Caco-2 (cell line): ENCODE data around the gene DENND1A. TPM values are rescaled to one million over a fixed set of nuclear protein-coding genes. Genes with fewer than 3 reads are reported as not detected.

ENCODE experiments used
- BruUV-seq: library from RNA; stranded (reverse); fragments of 400-500 nt; replicated peaks from 2 replicates; lab custom pipeline; 2021; lab: Mats Ljungman, UMichigan
- CTCF ChIA-PET: fragments of 300-600 bp; sonication (Branson Sonifier 250); formaldehyde crosslinking; loops from one replicate; lab custom pipeline; 2022; ENCODE audit warnings: antibody characterized with exemption; lab: Charles Lee
- POLR2A ChIA-PET: fragments of 300-600 bp; sonication (Branson Sonifier 250); formaldehyde crosslinking; loops from one replicate; lab custom pipeline; 2022; ENCODE audit warnings: antibody characterized with exemption; lab: Charles Lee
- DNase-seq, 2 experiments: peaks; one replicate each; pipeline versions ENCODE4 v3.0.0 to v3.0.0-alpha.2; 2020 to 2022
- H3K27me3 ChIP-seq: replicated peaks from 2 replicates; pipeline ENCODE4 v1.6.0; 2011; ENCODE audit warnings: low read length; ENCODE audit not compliant: control insufficient read depth, insufficient read depth
- H3K36me3 ChIP-seq: 2 replicates; pipeline ENCODE4 v1.5.1; 2011; ENCODE audit warnings: low read length; ENCODE audit not compliant: control insufficient read depth, insufficient read depth
- H3K4me1 ChIP-seq: fragments of 250-450 bp; sonication (Bioruptor Pico); 2 replicates; pipeline ENCODE4 v1.5.1; 2020; ENCODE audit warnings: mild to moderate bottlenecking
- H3K4me3 ChIP-seq: 2 replicates; pipeline ENCODE4 v1.5.1; 2011; ENCODE audit warnings: low read depth, mild to moderate bottlenecking, control low read depth, low read length
- H3K9me3 ChIP-seq: fragments of 250-450 bp; sonication (Bioruptor Pico); 2 replicates; pipeline ENCODE4 v1.5.1; 2020; ENCODE audit warnings: mild to moderate bottlenecking, moderate library complexity
- H3K27ac Mint-ChIP-seq: one replicate; pipeline ENCODE4 v1.8.0; 2022; ENCODE audit warnings: mixed read lengths; ENCODE audit not compliant: unreplicated experiment
- H3K27me3 Mint-ChIP-seq: one replicate; pipeline ENCODE4 v1.8.0; 2022; ENCODE audit warnings: mixed read lengths; ENCODE audit not compliant: insufficient read depth, unreplicated experiment
- H3K36me3 Mint-ChIP-seq: one replicate; pipeline ENCODE4 v1.8.0; 2022; ENCODE audit warnings: mild to moderate bottlenecking, mixed read lengths; ENCODE audit not compliant: insufficient read depth, unreplicated experiment
- H3K4me1 Mint-ChIP-seq: one replicate; pipeline ENCODE4 v1.8.0; 2022; ENCODE audit warnings: low read depth, mixed read lengths; ENCODE audit not compliant: unreplicated experiment
- H3K4me3 Mint-ChIP-seq: one replicate; pipeline ENCODE4 v1.8.0; 2022; ENCODE audit warnings: mild to moderate bottlenecking, moderate library complexity, mixed read lengths; ENCODE audit not compliant: unreplicated experiment
- H3K9me3 Mint-ChIP-seq: one replicate; pipeline ENCODE4 v1.8.0; 2022; ENCODE audit warnings: mixed read lengths; ENCODE audit not compliant: unreplicated experiment
- intact Hi-C: fragments of 100-400 bp; cut with micrococcal nuclease; formaldehyde crosslinking; loops from one replicate; pipeline ENCODE4 v1.10.0; 2022; ENCODE audit not compliant: unreplicated experiment
- total RNA-seq: library from RNA; stranded (reverse); gene quantifications from 2 replicates; pipeline ENCODE4 v1.2.3, GENCODE V29; 2022
- TF ChIP-seq, protein P1 (sequence below), 2 experiments: fragments of 200-600 bp in 1 of 2; IDR thresholded peaks; 1 replicate in 1 of 2; 2 replicates in 1 of 2; pipeline versions ENCODE4 v1.5.1 to v1.8.0; 2011 to 2022; ENCODE audit warnings: antibody characterized with exemption in 1 of 2, control low read depth in 1 of 2, inconsistent platforms in 1 of 2, low read depth in 1 of 2, low read length in 1 of 2, mild to moderate bottlenecking in 1 of 2, moderate library complexity in 1 of 2; ENCODE audit not compliant: insufficient read depth in 1 of 2, severe bottlenecking in 1 of 2, unreplicated experiment in 1 of 2

The DENND1A gene
- total RNA-seq, 1 experiment from 2014 or later: 41.6 TPM

DNA sequence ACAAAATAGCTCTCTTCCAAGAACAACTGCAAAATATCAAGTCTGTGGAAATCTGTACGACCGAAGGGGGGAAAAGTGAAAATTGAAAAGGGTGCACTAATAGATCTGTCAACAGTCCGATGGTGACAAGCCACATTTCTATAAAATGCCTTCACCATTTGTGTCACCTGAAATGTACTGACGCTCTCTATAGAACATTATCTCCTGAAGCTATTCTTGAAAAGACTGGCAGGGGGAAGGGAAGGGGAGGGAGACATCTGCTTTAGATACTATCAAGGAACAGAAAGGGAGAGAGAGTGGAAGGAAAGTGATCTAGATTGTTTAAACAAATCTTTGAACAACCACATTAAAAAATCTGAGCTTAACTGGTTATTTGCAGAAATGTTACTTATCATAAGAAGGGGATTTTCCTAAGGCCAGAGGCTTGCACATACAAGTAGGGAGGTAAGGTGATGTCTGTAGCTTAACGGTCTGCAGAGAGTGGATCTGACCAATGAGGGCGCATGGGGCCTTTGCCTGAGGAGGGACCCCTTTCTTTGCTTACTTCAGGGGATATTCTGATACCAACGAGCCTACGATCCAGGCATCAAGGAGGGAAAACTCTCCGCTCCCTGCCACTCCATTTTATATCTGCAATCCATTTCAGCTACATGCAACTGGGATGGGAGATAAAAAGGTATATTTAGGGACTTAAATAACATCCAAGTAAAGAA lies 481.8 kb downstream of the DENND1A start:
- H3K4me1 ChIP-seq: no peaks in the 10 kb centered on the region
- no peaks in the 10 kb centered on the region for H3K4me1 Mint-ChIP-seq
- H3K9me3 ChIP-seq: no peaks in the 10 kb centered on the region
- no peaks in the 10 kb centered on the region for H3K27me3 Mint-ChIP-seq
- CTCF ChIA-PET: interaction anchor here (1.1 to 1.3 kb wide), 2 partner anchors 46 to 94 kb away, joined by 3 to 4 read pairs; no protein-coding TSS in a partner anchor
- H3K4me3 Mint-ChIP-seq: no peak overlapping the region
- no peaks in the 10 kb centered on the region for H3K9me3 Mint-ChIP-seq
- BruUV-seq: no TSS peak
- intact Hi-C loops: no loop called here
- H3K27ac Mint-ChIP-seq: no peak overlapping the region
- POLR2A ChIA-PET: interaction anchor here (0.7 kb wide), 1 partner anchor 48 kb away, joined by 3 read pairs; no protein-coding TSS in a partner anchor
- TF ChIP-seq, protein P1, sequence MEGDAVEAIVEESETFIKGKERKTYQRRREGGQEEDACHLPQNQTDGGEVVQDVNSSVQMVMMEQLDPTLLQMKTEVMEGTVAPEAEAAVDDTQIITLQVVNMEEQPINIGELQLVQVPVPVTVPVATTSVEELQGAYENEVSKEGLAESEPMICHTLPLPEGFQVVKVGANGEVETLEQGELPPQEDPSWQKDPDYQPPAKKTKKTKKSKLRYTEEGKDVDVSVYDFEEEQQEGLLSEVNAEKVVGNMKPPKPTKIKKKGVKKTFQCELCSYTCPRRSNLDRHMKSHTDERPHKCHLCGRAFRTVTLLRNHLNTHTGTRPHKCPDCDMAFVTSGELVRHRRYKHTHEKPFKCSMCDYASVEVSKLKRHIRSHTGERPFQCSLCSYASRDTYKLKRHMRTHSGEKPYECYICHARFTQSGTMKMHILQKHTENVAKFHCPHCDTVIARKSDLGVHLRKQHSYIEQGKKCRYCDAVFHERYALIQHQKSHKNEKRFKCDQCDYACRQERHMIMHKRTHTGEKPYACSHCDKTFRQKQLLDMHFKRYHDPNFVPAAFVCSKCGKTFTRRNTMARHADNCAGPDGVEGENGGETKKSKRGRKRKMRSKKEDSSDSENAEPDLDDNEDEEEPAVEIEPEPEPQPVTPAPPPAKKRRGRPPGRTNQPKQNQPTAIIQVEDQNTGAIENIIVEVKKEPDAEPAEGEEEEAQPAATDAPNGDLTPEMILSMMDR (IDR thresholded peaks at IDR 0.05; ENCODE audit: insufficient read depth in 1 of 2, low read depth in 1 of 2, low read length in 1 of 2, severe bottlenecking in 1 of 2, unreplicated experiment in 1 of 2): no peak
- DNase-seq: no peak
- H3K36me3 ChIP-seq: no peaks in the 10 kb centered on the region
- H3K36me3 Mint-ChIP-seq: peaks cover 28% of the 10 kb centered on the region
- no peaks in the 10 kb centered on the region for H3K27me3 ChIP-seq
- no peak overlapping the region for H3K4me3 ChIP-seq

DNA sequence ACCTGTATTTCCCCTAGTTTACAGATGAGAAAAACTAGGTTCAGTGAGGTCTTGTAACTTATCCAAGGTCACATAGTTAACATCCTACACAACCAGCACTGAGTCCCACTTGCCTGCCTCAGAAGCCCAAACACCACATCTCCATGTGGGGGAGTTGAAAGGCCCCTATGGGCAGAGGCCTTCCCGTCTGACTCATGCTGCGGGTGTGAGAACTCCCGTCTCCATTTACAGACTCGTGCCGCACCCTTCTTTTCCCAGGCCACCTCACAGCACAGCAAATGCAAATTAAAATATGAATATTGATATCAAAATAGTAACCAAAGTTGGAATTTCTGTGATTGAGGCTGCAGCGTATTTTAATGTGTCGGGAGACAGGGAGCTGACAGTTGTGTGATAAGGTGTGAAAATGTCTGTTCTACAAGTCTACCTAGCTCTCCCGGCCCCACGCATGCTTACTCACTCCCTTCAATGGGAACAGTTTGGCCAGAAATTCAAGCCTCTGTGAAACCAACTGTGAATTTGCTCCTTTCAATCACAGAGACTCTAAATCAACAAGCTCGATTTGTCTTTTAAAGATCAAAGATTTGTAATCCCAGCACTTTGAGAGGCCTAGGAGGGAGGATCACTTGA lies 483.8 kb downstream of the DENND1A start:
- Mint-ChIP-seq H3K36me3 (peaks cover 32% of the 10 kb centered on the region), H3K4me1 (no peaks in the 10 kb centered on the region), H3K4me3 (no peak overlapping the region), H3K27ac (no peak overlapping the region), H3K27me3 (no peaks in the 10 kb centered on the region), H3K9me3 (no peaks in the 10 kb centered on the region)
- Histone ChIP-seq H3K9me3 (no peaks in the 10 kb centered on the region), H3K27me3 (no peaks in the 10 kb centered on the region), H3K4me3 (no peak overlapping the region), H3K4me1 (no peaks in the 10 kb centered on the region), H3K36me3 (no peaks in the 10 kb centered on the region)
- intact Hi-C loops: no loop called here
- DNase-seq: no peak
- ChIA-PET CTCF (no interaction called here), POLR2A (no interaction called here)
- TF ChIP-seq, protein P1 (IDR thresholded peaks at IDR 0.05; ENCODE audit: insufficient read depth in 1 of 2, low read depth in 1 of 2, low read length in 1 of 2, severe bottlenecking in 1 of 2, unreplicated experiment in 1 of 2): no peak
- no TSS peak for BruUV-seq

DNA sequence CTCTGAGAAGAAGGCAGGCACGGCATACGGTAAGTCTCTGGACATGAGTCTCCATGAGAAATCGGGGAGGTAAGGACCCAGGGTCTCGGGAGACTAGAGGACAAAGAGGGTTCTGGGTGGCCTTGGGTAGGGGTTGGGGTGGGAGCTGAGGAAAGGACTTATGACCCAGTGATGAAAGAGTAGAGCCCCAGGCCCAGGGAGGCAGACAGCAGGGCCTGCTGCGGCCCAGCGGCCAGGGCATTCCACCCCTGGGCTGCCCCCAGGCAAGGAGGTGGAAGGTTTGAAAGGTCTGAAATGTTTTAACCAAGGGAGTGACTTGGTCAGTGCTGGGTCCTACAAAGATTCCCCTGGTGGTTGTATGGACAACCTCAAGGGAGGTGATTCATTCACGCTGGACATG lies 484.8 kb downstream of the DENND1A start:
- no TSS peak for BruUV-seq
- intact Hi-C loops: no loop called here
- H3K4me1 ChIP-seq: no peaks in the 10 kb centered on the region
- Mint-ChIP-seq H3K4me3 (no peak overlapping the region), H3K36me3 (peaks cover 32% of the 10 kb centered on the region), H3K4me1 (no peaks in the 10 kb centered on the region), H3K9me3 (no peaks in the 10 kb centered on the region), H3K27ac (no peak overlapping the region), H3K27me3 (no peaks in the 10 kb centered on the region)
- H3K27me3 ChIP-seq: no peaks in the 10 kb centered on the region
- ChIA-PET POLR2A (no interaction called here), CTCF (no interaction called here)
- no peaks in the 10 kb centered on the region; the same call in 1 of the 2 replicates for H3K9me3 ChIP-seq
- H3K36me3 ChIP-seq: no peaks in the 10 kb centered on the region
- no peak overlapping the region for H3K4me3 ChIP-seq
- no peak for DNase-seq
- TF ChIP-seq, protein P1 (IDR thresholded peaks at IDR 0.05; ENCODE audit: insufficient read depth in 1 of 2, low read depth in 1 of 2, low read length in 1 of 2, severe bottlenecking in 1 of 2, unreplicated experiment in 1 of 2): no peak
